ENCODE data around the gene OR6B1.

The OR6B1 gene

GRCh38 chr7:144032985-144033709 lies 33.0 kb downstream of the OR6B1 start:
- CTCF ChIA-PET, result interaction anchor here (0.9 to 1.5 kb wide), 5 partner anchors 10 to 108 kb away, joined by 3 to 6 read pairs (median 3); no protein-coding TSS in a partner anchor
- TF ChIP-seq CTCF (IDR thresholded peaks at IDR 0.05; ENCODE audit: control extremely low read depth, extremely low read depth, low read depth, missing control alignments), result no peak
- no peak for DNase-seq (ENCODE audit: extremely low spot score)
- POLR2A ChIA-PET, result interaction anchor here (0.6 kb wide), 1 partner anchor 12 kb away, joined by 7 read pairs; no protein-coding TSS in a partner anchor

- CTCF ChIA-PET, result no interaction called here
- no peak for TF ChIP-seq CTCF (IDR thresholded peaks at IDR 0.05; ENCODE audit: control extremely low read depth, extremely low read depth, low read depth, missing control alignments)
- DNase-seq (ENCODE audit: extremely low spot score), result no peak
- POLR2A ChIA-PET, result no interaction called here
These were observed 35.3 kb downstream of the OR6B1 start for GRCh38 chr7:144035385-144035784.

GRCh38 chr7:144036302-144036885 lies 36.3 kb downstream of the OR6B1 start:
- no peak for DNase-seq (ENCODE audit: extremely low spot score)
- CTCF ChIA-PET, result interaction anchor here (1.1 kb wide), 2 partner anchors 9 to 27 kb away, joined by 3 to 4 read pairs; no protein-coding TSS in a partner anchor
- TF ChIP-seq CTCF (IDR thresholded peaks at IDR 0.05; ENCODE audit: control extremely low read depth, extremely low read depth, low read depth, missing control alignments), result no peak
- POLR2A ChIA-PET, result no interaction called here

GRCh38 chr7:144037414-144038035 lies 37.4 kb downstream of the OR6B1 start:
- no peak for DNase-seq (ENCODE audit: extremely low spot score)
- ChIA-PET CTCF (interaction anchor here (0.8 to 1.1 kb wide), 2 partner anchors 9 to 10 kb away, joined by 3 read pairs; no protein-coding TSS in a partner anchor), POLR2A (no interaction called here)
- TF ChIP-seq CTCF (IDR thresholded peaks at IDR 0.05; ENCODE audit: control extremely low read depth, extremely low read depth, low read depth, missing control alignments), result no peak

GRCh38 chr7:144038887-144039286 lies 38.8 kb downstream of the OR6B1 start:
- no peak for TF ChIP-seq CTCF (IDR thresholded peaks at IDR 0.05; ENCODE audit: control extremely low read depth, extremely low read depth, low read depth, missing control alignments)
- POLR2A ChIA-PET, result no interaction called here
- DNase-seq (ENCODE audit: extremely low spot score), result no peak
- CTCF ChIA-PET, result no interaction called here

GRCh38 chr7:144048648-144049047 lies 48.5 kb downstream of the OR6B1 start, which contains the start of gene OR2A5:
TSS of gene OR2A5 (plus strand) at chr7:144048948. CDS start at chr7:144050402, 1,454 bp downstream.
- CTCF ChIA-PET, result interaction anchor here (1.0 kb wide), 1 partner anchor 15 kb away, joined by 3 read pairs; no protein-coding TSS in a partner anchor
- DNase-seq (ENCODE audit: extremely low spot score), result no peak
- TF ChIP-seq CTCF (IDR thresholded peaks at IDR 0.05; ENCODE audit: control extremely low read depth, extremely low read depth, low read depth, missing control alignments), result no peak
- POLR2A ChIA-PET, result no interaction called here

All from GM10248 (cell line).